Measurements from ENCODE around the gene RIN3.
"Not testable (repeated sequence)": the region's sequence is repeated elsewhere in the genome, so short reads cannot be mapped to it uniquely, and the experiment has no call there.

Gene RIN3

DNA sequence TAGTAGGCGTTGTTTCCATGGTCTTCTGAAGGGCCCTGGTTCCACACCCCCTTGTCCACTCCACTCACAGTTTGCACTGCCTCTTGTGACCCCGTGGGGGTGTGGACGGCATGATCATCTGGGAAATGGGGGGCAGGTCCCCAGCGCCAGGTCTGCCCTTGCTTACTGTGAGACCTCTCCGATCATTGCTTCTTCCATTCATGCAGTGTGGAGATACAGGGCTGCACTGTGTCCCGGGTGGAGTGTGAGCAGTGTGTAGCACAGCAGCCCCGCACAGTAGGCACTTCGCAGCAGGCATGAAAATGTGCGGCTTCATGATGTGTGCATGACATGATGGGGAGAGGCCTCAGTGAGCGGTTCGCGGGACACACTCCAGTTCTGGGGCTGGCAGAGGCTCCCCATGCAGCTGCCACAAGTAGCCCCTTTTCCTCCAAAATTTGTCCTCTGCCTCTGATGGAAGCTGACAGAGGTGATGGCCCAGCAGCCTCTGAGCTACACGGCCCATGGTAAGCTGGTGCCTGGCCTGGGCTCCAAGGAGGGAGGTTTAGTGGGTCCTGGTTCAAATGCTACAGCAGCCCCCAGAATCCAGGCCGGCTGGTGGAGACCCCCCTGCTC lies 15.0 kb downstream of the RIN3 start:
- no peak for DNase-seq (ENCODE audit: low read depth in 2 of 2)

DNA sequence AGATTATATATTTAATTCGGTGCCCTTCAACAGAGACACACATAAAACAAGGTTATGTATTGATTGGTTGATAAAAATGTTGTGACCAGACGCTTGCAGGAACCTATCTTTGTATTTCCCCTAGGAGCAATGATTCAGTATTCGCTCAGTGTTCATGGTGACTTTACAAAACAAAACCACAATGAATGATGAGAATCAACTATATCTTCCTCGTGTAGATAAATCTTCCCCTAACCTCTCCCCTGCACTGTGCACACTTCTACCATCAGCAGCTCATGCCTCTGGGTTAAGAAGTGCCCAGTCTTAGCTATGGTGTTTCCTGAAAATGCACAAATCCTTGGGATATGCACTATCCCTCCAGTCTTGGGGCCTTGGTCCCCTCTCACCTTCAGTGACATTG lies 16.3 kb downstream of the RIN3 start:
- DNase-seq (ENCODE audit: low read depth in 2 of 2), result no peak

DNA sequence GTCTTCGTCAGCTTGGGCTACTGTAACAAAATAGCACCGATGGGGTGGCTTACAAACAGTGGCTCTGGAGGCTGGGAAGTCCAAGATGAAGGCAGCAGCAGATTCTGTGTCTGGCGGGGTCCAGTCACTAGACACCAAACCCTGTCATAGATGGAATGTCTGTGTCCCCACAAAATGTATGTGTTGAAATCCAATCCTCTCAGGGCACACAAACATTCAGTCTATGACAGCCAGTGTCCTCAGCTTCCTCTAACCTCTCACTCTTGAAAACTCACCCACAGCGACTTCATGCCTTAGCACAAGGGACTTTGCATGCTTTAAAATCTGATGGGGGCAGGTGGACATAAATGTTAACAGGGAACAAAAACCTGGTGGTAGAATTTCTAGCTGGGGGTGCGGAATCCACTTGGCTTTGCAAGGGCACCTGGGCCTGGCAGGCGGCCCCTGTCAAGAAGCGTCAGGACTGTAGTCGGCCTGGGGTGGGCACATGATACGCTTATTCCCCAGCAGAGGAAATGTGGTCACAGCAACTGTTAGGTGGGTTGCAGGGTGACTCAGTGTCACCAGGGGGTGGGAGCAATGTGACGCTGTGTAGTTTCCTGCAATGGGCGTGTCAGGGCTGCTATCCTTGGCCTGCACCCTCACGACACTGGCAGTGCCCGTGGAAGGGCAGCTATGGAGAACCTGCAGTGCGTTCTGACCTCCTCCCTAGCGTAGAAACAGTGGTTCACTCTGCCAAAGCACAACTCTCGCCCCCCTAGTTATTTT lies 17.7 kb downstream of the RIN3 start:
- DNase-seq (ENCODE audit: low read depth in 2 of 2), result peak; percentile 83 to 87

DNA sequence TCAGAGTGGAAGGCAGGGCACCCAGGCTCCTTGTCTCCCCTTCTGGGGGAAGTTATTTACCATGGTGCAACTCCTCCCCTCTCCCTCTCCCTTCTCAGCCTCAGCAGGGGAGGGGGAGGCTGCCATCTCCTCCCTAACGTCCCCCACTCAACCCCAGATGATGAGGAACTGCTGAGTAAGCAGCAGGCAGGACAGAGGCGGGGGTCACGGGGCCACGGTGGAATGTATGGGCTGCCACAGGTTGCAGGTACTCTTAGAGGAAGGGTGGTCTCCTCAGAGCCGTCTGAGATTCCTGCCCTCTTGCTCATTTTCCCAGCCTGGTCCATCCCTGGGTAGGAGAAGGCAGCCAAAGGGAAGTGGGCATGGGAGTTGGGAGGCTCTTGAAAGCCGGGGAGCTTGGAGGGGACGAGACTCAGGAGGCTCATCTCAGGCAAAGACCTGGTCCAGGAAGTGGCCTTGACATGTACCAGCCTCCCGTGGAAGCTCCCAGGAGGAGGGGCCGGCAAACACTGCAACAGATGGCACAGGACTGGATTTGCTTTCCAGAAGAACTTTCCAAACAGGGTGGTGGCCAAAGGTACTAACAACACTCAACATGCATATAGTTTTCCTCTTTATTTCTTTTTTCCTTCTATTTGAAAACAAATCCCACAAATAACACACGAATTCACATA lies 19.0 kb downstream of the RIN3 start:
- DNase-seq (ENCODE audit: low read depth in 2 of 2), result no peak

DNA sequence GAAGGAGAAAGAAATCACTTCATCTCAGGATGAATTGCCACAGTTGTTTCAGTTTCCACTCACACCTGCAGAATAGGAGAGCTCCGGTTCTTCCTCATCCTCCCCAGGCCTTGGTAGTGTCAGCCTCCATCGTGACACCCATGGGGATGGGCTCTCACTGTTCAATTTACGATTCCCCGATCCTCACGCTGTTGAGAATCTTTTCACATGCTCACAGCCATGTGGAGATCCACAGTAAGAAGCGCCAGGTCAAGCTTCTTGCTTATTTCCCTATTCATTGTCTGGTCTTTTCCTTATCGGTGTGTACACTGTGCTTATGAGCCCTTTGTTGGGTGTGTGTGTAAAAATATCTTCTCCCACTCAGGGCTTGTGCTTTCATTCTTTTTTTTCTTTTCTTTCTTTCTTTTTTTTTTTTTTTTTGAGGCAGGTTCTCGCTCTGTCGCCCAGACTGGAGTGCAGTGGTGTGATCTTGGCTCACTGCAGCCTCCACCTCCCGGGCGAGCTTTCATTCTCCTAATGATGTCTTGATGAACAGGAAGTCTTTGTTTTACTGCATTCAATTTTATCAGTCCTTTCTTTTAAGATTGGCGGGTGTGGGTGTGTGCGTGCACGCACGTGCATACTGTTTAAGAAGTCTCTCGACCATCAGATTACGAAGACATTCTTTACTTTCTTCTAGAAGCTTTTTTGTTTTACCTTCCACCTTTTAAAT lies 21.5 kb downstream of the RIN3 start:
- no peak for DNase-seq (ENCODE audit: low read depth in 2 of 2)

DNA sequence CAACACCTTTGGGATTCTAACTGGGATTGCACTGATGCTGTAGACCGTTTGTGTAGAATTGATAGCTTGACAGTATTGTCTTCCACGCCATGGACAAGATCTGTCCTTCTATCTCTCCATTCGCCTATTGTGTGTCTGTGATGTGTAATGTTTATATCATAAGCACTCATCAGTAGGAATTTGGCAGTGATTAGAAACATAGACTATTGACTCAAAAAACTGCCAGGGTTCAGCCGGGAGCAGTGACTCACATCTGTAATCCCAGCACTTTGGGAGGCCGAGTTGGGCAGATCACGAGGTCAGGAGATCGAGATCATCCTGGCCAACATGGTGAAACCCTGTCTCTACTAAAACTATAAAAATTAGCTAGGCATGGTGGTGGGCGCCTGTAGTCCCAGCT lies 22.6 kb downstream of the RIN3 start:
- not testable (repeated sequence) for DNase-seq (ENCODE audit: low read depth in 2 of 2)

DNA sequence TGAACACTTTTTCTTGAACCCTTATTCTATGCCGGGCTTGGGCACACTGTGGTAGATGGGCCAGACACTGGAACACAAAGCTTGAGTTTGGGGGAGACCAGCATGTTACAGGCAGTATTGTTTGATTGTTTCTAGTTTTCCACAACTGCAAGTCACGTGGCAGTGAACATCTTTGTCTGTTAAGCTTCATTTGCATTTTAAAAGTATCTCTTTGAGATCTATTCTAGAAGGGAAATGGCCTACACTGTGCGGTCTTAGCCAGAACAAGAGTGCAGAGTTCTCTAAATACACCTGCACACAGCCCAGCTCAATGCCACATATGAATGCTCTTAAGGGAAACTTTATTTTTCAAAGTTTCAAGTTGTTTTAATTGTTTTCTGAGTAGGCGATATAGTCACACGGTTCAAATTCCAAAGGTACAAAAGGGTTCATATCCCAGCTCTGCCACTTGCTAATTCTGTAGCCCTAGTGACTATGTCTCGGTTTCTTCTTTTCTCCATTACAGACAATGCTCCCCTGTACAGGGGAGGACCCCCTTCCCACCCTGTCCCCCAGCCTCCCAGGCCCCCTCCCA lies 24.9 kb downstream of the RIN3 start:
- no peak for DNase-seq (ENCODE audit: low read depth in 2 of 2)

DNA sequence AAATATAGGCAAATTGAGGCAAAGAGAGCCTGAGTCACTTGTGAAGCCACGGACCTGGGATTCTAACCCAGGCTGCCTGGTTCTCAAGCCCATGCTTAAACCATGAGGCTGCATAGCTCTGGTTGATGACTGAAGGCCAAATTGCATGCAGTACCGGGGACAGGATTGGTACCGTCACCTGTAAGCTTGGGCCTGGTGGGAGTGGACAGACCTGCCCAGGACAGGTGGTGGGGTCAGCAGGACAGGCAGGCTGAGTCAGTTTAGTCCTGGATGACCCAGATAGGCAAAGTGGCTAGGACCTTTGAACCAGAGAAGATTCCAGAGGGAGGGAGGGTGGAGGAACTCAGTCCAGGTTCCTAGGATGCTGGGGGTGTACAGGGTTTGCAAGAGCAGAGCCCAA lies 25.8 kb downstream of the RIN3 start:
- no peak for DNase-seq (ENCODE audit: low read depth in 2 of 2)

DNA sequence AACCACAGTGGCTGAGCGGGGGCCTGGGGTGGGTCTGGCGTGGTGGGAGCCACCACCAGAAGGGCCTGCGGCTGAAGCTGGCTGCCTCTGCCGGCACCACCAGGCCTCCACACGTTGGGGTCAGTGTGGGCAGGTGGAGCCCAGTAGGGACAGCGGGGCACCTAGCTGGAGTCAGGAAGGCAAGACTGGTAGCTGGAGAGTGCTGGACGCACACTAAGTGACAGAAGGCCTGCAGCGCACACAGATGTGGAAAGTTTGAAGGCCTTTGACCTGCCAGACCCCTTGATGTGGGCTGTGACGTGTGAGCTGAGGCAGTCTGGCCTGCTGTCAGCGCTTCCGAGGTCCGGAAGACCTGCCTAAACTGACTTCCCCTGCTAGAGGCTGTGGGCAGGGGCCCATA lies 26.3 kb downstream of the RIN3 start:
- DNase-seq (ENCODE audit: low read depth in 2 of 2), result no peak

DNA sequence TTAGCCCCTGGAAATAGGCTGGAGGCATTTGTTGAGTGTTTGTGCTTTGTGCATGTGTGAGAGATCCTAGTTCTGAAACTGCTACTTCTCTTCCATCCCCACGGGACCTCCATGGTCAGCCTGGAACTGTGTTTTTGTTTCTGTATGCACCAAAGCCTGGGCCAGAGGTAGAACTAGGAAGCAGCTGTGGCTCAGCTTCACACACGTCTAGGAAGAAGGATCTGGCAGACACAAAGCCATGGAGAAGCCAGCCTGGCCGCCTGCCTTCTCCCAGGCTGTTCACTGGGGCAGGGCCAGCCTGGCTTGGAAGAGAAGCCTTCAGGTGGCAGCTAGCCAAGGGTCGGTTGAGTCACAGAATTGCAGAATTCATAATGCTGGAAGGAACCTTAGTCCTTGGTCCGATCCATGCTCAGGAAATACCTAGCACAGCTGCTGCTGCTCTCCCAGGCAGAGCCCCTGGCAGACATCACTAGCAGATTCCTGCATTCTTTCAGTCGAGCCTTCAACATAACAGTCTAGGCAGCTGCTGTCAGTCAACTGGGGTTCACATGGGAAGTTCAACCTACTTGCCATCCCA lies 27.0 kb downstream of the RIN3 start:
- DNase-seq (ENCODE audit: low read depth in 2 of 2), result no peak

DNA sequence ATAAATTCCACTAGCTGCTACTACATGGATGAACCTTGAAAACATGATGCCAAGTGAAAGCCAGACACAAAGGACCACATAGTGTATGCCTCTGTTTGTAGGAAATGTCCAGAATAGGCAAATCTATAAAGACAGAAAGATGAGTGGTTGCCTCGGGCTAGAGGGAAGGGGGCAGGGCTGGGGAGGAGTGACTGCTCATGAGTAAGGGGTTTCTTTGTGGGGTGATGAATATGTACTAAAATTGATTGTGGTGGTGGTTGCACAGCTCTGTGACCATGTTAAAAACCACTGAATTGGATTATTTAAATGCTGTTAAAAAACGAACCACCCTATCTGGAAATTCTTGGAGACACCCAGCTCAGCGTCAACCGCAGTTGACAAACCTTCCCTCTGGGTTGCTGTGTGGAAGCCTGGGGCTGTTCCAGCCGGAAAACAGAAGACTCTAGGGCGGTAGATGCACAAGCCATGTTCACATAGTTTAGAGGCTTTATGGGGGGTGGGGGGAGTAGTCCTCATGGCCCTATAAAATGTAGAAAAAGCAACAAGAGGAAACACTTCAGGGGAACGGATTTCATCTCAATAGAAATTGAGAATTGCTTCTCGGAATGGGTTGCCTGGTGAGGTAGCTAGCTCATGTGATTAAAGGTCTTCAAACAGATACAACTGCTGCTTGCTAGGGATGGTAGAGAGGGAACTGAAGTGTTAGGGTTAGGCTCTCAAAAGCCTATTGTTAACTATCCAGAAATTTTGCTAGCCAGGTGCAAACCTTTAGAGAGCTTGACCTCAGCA lies 29.4 kb downstream of the RIN3 start:
- no peak for DNase-seq (ENCODE audit: low read depth in 2 of 2)

DNA sequence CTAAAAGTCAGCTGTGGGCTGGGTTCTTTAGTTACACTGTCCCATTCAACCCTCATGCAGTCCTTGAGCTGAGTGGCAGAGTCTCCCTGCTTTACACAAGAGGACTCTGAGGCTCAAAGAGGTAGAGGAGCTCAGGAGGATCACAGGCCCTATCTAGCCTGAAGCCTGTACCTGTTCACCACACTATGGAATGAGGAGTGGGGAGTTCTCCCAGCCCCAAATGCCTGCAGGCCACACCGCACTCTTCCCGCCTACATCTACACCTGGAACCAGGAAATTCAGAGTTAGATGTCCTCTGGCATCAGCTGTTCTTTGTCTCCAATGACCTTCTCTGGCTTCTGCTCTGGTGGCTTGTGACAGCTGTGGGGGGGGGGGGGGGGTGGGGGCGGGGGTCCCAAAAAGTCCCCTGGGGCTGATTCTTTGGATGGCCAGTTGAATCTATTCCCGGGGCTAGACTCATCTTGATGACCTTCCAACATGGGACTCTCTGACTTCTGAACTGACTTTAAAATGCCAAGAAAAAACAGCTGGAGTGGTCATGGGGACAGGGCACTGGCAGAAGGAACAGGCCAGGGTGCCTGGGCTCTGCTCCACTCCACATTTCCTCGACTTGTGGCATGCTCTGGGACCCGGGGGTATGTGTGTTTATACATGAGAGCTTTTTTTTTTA lies 30.6 kb downstream of the RIN3 start:
- DNase-seq (ENCODE audit: low read depth in 2 of 2), result no peak

DNA sequence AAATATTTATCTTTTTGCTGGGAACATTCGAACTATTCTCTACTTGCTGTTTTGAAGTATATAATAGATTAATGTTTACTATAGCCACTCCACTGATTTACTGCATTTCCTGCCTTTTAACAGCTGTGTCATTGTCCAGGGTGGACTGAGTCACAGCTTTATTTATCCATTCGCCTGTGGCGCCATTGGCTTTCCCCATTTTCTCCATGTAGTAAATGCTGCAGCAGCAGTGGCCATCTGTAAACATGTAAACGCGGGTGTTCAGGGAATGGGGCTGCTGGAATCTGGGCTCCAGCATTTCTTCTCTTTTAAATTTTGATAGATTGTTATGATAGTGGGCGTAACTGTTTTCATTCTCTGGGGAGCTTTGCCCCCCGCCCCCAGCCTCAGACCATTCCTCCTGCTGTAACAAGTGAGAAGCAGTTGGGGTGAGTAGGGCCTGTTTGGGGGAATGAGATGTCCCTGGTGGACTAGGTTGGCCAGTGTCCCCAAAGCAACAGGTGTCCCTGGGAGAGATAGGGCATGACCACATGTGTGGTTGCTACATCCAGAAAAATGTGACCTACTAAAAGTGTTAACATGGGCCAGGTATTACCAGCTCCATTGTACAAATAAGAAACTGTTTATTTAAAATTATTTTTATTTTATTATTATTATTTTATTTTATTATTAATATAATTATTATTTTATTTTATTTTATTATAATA lies 32.9 kb downstream of the RIN3 start:
- DNase-seq (ENCODE audit: low read depth in 2 of 2), result no peak

DNA sequence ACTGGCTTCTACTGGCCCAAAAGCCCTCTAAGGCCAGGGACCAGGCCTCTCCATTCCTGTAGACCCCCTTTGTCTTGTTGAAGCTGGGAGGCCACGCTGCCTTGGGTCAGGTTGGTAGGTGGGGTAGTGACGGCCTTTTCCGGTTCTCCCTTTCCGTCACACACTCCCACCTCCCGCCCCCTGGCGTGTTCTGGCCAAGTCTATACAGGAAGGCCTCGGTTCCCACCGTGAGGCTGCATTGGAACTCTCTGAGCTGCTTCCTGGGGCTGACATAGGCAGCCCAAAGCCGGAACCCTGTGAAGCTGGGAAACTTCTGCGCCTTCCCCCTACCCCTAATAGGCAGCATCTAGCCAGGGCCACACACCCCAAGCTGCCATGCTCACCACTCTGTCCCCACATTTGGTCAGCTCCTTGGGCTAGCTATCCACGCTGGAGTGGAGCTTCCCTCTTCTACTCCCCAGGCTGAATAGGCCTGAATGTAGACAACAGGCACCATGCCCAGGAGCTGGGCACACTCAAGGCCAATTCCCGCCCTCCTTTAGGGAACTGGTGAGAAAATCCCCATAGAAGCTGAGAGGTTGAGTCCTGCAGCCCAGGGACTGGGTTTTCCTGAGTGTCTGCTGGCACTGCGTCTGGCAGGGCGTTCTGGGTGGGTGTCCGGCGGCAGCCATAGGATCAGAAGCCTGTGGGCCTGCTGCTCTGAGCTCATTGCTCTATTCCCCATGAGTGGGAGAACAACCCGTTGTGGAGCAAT lies 35.7 kb downstream of the RIN3 start:
- no peak for DNase-seq (ENCODE audit: low read depth in 2 of 2)

DNA sequence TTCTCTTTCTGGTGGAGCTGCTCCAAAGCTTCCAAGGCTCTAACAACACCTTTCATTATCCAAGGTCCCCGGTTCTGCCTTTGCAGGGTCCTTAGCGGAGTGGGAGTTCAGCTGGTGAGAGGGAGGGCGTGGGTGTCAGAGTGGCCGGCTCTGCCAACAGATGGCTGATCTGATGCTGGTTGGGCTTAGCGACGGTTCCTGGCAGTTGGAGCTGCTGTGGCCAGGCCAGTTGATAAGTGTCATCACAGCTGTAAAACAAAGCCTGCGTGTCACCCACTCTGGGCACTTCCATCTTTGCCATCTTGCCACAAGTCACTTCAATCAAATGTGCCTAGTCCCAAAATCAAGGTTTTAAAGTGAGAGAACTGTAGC lies 36.3 kb downstream of the RIN3 start:
- no peak for DNase-seq (ENCODE audit: low read depth in 2 of 2)

DNA sequence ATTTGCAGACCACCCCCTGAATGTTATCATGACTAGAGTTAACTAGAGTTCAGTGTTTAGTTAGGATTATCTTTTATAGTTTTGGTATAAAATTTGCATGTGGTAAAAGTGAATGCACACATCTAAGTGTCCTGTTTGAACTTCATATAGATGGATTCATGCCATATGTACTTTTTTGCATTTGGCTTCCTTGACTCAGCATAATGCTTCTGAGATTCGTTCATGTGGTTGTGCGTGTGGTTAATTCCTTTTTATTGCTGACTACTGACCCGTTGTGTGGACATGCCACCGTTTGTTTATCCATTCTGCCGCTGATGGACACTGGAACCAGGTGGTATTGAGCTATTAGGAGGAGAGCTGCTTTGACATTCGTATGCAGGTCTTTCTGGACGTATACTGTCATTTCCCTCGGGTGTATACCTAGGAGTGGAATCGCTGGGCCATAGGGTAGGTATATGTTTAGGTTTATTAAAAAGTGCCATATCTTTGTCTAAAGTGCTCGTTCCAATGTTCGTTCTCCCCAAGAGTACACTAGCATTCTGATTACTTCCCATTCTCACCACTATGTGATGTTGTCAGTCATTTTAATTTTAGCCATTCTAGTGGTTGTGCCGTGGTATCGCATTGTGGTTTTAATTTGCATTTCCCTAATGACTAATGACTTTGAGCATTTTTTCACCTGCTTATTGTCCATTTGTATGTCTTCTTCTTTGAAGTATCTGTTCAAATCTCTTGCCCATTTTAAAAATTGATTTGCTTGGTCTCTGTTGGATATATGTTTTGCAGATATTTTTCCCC lies 37.7 kb downstream of the RIN3 start:
- DNase-seq (ENCODE audit: low read depth in 2 of 2), result no peak

DNA sequence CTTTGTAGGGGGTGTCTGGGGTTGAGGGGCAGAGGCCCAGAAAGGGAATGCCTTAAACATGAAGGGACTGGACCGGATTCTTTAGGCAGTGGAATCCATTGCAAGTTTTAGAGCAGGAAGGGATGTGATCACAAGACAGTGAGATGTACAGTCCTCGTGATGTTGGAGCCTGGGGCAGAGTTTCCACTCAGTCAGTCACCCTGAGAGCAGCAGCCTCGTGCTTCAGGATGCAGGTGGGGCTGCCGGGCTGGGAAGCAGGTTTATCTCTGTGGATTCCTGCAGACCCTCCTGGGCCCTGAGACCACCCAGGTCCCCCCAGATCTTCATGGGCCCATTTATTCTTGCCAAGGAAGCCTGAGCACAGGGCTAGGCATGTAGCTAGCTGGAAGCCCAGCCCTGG lies 38.5 kb downstream of the RIN3 start:
- DNase-seq (ENCODE audit: low read depth in 2 of 2), result no peak

DNA sequence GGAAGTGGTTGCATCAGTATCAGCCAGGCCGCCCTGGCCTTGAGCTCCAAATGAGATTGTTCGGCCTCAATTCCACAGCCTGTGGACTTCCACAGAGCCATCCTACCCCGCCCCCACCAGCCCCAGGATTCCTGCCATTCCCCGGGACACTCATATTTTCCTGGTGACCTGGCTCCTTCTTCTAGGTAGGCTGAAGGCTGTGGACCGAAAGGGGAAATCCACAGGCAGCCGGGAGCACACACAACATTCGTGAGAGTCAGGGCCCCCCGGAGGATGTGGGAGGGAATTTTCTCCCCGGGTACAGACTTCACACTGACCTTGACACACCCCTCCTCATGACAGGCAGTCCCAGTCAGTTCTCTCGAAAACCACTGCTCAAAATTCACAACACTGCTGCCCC lies 39.9 kb downstream of the RIN3 start:
- DNase-seq (ENCODE audit: low read depth in 2 of 2), result no peak
